Measurements from ENCODE around the gene RAB24.

GRCh38 chr5:177334781-177335700, 31.5 kb upstream of the RAB24 start:
- TF ChIP-seq SPI1 (IDR thresholded peaks at IDR 0.05; ENCODE audit: borderline replicate concordance, low read depth) (no peak), CTCF (IDR thresholded peaks at IDR 0.05; ENCODE audit: insufficient read depth, low read length) (no peak), POLR2AphosphoS5 (IDR thresholded peaks at IDR 0.05; ENCODE audit: low read depth) (no peak), GABPA (IDR thresholded peaks at IDR 0.05; ENCODE audit: low read depth) (no peak), REST (IDR thresholded peaks at IDR 0.05; ENCODE audit: insufficient replicate concordance, low read depth) (no peak)

All from HL-60 (cell line).